ENCODE data around the gene ENOX1. TPM values are rescaled to one million over a fixed set of nuclear protein-coding genes. Genes with fewer than 3 reads are reported as not detected.

Gene ENOX1
- total RNA-seq, 1 donor from 2014 or later = 0.60 TPM

GRCh38 chr13:43193789-43194420, 592.9 kb downstream of the ENOX1 start:
- no peaks in the 10 kb centered on the region for H3K27me3 ChIP-seq (ENCODE audit: low read depth)
- H3K4me1 ChIP-seq = peaks cover 14% of the 10 kb centered on the region
- no peak for TF ChIP-seq CTCF (IDR thresholded peaks at IDR 0.05; ENCODE audit: borderline replicate concordance)
- H3K27ac ChIP-seq (replicated peaks) = no peak overlapping the region
- H3K9me3 ChIP-seq (replicated peaks) = no peaks in the 10 kb centered on the region
- DNase-seq = no peak
- intact Hi-C loops (cut with micrococcal nuclease) = loop anchor here (10.0 kb wide), 1 partner anchor 611 kb away; no protein-coding TSS in a partner anchor
- no peaks in the 10 kb centered on the region for H3K36me3 ChIP-seq
- no peak overlapping the region for H3K4me3 ChIP-seq

- no peaks in the 10 kb centered on the region for H3K27me3 ChIP-seq (ENCODE audit: low read depth)
- no peak for DNase-seq
- H3K4me3 ChIP-seq = no peak overlapping the region
- no peaks in the 10 kb centered on the region for H3K36me3 ChIP-seq
- H3K27ac ChIP-seq (replicated peaks) = no peak overlapping the region
- H3K9me3 ChIP-seq (replicated peaks) = no peaks in the 10 kb centered on the region
- peaks cover 10% of the 10 kb centered on the region for H3K4me1 ChIP-seq
- no peak for TF ChIP-seq CTCF (IDR thresholded peaks at IDR 0.05; ENCODE audit: borderline replicate concordance)
- intact Hi-C loops (cut with micrococcal nuclease) = loop anchor here (10.0 kb wide), 1 partner anchor 613 kb away; no protein-coding TSS in a partner anchor
Measured at GRCh38 chr13:43191546-43191945, 595.2 kb downstream of the ENOX1 start.

- Histone ChIP-seq H3K4me3 (no peak overlapping the region), H3K9me3 (replicated peaks) (no peaks in the 10 kb centered on the region), H3K27me3 (ENCODE audit: low read depth) (no peaks in the 10 kb centered on the region), H3K27ac (replicated peaks) (no peak overlapping the region), H3K4me1 (no peaks in the 10 kb centered on the region), H3K36me3 (no peaks in the 10 kb centered on the region)
- DNase-seq = no peak
- TF ChIP-seq CTCF (IDR thresholded peaks at IDR 0.05; ENCODE audit: borderline replicate concordance) = no peak
- intact Hi-C loops (cut with micrococcal nuclease) = no loop called here
Measured at GRCh38 chr13:43185226-43185625, 601.5 kb downstream of the ENOX1 start.

GRCh38 chr13:43180837-43181236, 605.9 kb downstream of the ENOX1 start:
- Histone ChIP-seq H3K4me3 (no peak overlapping the region), H3K27me3 (ENCODE audit: low read depth) (no peaks in the 10 kb centered on the region), H3K9me3 (replicated peaks) (no peaks in the 10 kb centered on the region), H3K27ac (replicated peaks) (no peak overlapping the region), H3K4me1 (no peaks in the 10 kb centered on the region), H3K36me3 (no peaks in the 10 kb centered on the region)
- TF ChIP-seq CTCF (IDR thresholded peaks at IDR 0.05; ENCODE audit: borderline replicate concordance) = no peak
- intact Hi-C loops (cut with micrococcal nuclease) = no loop called here
- no peak for DNase-seq

GRCh38 chr13:43180036-43180660, 606.6 kb downstream of the ENOX1 start:
- intact Hi-C loops (cut with micrococcal nuclease) = no loop called here
- no peaks in the 10 kb centered on the region for H3K27me3 ChIP-seq (ENCODE audit: low read depth)

More at GRCh38 chr13:43180036-43180660, 606.6 kb downstream of the ENOX1 start:
- DNase-seq = no peak
- Histone ChIP-seq H3K4me3 (no peak overlapping the region), H3K36me3 (no peaks in the 10 kb centered on the region), H3K9me3 (replicated peaks) (no peaks in the 10 kb centered on the region), H3K27ac (replicated peaks) (no peak overlapping the region), H3K4me1 (no peaks in the 10 kb centered on the region)
- TF ChIP-seq CTCF (IDR thresholded peaks at IDR 0.05; ENCODE audit: borderline replicate concordance) = no peak
